HEK293 (cell line): ENCODE measurements around the gene LHX5.

ENCODE experiments used
- CTCF ChIA-PET: fragments of 350-600 bp; formaldehyde crosslinking; extraction: SDS; loops from one replicate; lab custom pipeline; 2021; ENCODE audit warnings: antibody characterized with exemption; lab: Yijun Ruan, JAX
- POLR2A ChIA-PET: fragments of 300-600 bp; formaldehyde crosslinking; extraction: SDS; loops from one replicate; lab custom pipeline; 2020; ENCODE audit warnings: antibody characterized with exemption, inconsistent platforms; lab: Yijun Ruan, JAX
- H3K27ac ChIP-seq: fragments of 200-500 bp; sonication (Bioruptor generic); 2 replicates; pipeline ENCODE4 v1.5.1; 2014; ENCODE audit warnings: low read depth, low read length, control low read depth, inconsistent platforms; ENCODE audit errors: extremely low read depth
- H3K36me3 ChIP-seq, 2 experiments: fragments of 200-500 bp in 1 of 2; sonication (Bioruptor generic) in 1 of 2; 1 replicate in 1 of 2; 2 replicates in 1 of 2; pipeline ENCODE4 v1.5.1; 2014 to 2017; ENCODE audit warnings: inconsistent platforms in 2 of 2, low read length in 2 of 2; ENCODE audit not compliant: control insufficient read depth in 2 of 2, insufficient read depth in 1 of 2
- H3K4me1 ChIP-seq: fragments of 200-500 bp; sonication (Bioruptor generic); 2 replicates; pipeline ENCODE4 v1.5.1; 2014; ENCODE audit warnings: mild to moderate bottlenecking, low read length, inconsistent platforms; ENCODE audit not compliant: control insufficient read depth, insufficient read depth
- H3K4me3 ChIP-seq: 2 replicates; pipeline ENCODE4 v1.5.1; 2011; ENCODE audit warnings: low read depth, mild to moderate bottlenecking, control low read depth, low read length, moderate library complexity
- H3K9me3 ChIP-seq: fragments of 200-500 bp; sonication (Bioruptor generic); 2 replicates; pipeline ENCODE4 v1.5.1; 2014; ENCODE audit warnings: low read depth, low read length, inconsistent platforms; ENCODE audit not compliant: control insufficient read depth, insufficient read depth
- BCL11A ChIP-seq: fragments of 450-650 bp; formaldehyde crosslinking; IDR thresholded peaks from 2 replicates; pipeline ENCODE4 v1.5.1; 2016; ENCODE audit warnings: low read depth, missing biosample characterization, missing genetic modification characterization
- GLI2 ChIP-seq: fragments of 450-650 bp; formaldehyde crosslinking; IDR thresholded peaks from 2 replicates; pipeline ENCODE4; 2017; ENCODE audit warnings: missing biosample characterization, missing genetic modification characterization, low read depth, borderline replicate concordance
- HIC1 ChIP-seq: fragments of 450-650 bp; formaldehyde crosslinking; IDR thresholded peaks from 2 replicates; pipeline ENCODE4 v1.5.1; 2016; ENCODE audit warnings: missing biosample characterization, missing genetic modification characterization
- KLF8 ChIP-seq: fragments of 450-650 bp; formaldehyde crosslinking; IDR thresholded peaks from 2 replicates; pipeline ENCODE4 v1.5.1; 2016; ENCODE audit warnings: missing biosample characterization, missing genetic modification characterization
- OSR2 ChIP-seq: fragments of 450-650 bp; formaldehyde crosslinking; IDR thresholded peaks from 2 replicates; pipeline ENCODE4 v1.5.1; 2016; ENCODE audit warnings: missing biosample characterization, missing genetic modification characterization
- SETDB1 ChIP-seq: IDR thresholded peaks from one replicate; pipeline ENCODE4 v1.6.1; 2017; ENCODE audit warnings: mild to moderate bottlenecking, low read length, moderate library complexity, mixed read lengths; ENCODE audit not compliant: insufficient read length
- TCF7L2 ChIP-seq: IDR thresholded peaks from 2 replicates; pipeline ENCODE4 v1.6.1; 2011; ENCODE audit warnings: low read depth, mild to moderate bottlenecking, inconsistent platforms, low read length, moderate library complexity, borderline replicate concordance
- ZBTB1 ChIP-seq: fragments of 450-650 bp; formaldehyde crosslinking; IDR thresholded peaks from 2 replicates; pipeline ENCODE4 v1.5.1; 2016; ENCODE audit warnings: missing biosample characterization, missing genetic modification characterization
- ZNF19 ChIP-seq: fragments of 450-650 bp; formaldehyde crosslinking; IDR thresholded peaks from 2 replicates; pipeline ENCODE4; 2016; ENCODE audit warnings: missing biosample characterization, missing genetic modification characterization, low read depth
- ZNF202 ChIP-seq: fragments of 450-650 bp; formaldehyde crosslinking; IDR thresholded peaks from 2 replicates; pipeline ENCODE4 v1.5.1; 2016; ENCODE audit warnings: missing biosample characterization, missing genetic modification characterization, borderline replicate concordance
- ZNF341 ChIP-seq: fragments of 450-650 bp; formaldehyde crosslinking; IDR thresholded peaks from 2 replicates; pipeline ENCODE4; 2016; ENCODE audit warnings: low read depth, missing biosample characterization, missing genetic modification characterization
- ZNF362 ChIP-seq: fragments of 450-650 bp; formaldehyde crosslinking; IDR thresholded peaks from 2 replicates; pipeline ENCODE4 v1.5.1; 2016; ENCODE audit warnings: missing biosample characterization, missing genetic modification characterization
- ZNF391 ChIP-seq: fragments of 450-650 bp; formaldehyde crosslinking; IDR thresholded peaks from 2 replicates; pipeline ENCODE4 v1.5.1; 2016; ENCODE audit warnings: low read depth, missing biosample characterization, missing genetic modification characterization, borderline replicate concordance
- ZNF404 ChIP-seq: fragments of 450-650 bp; formaldehyde crosslinking; IDR thresholded peaks from 2 replicates; pipeline ENCODE4 v1.5.1; 2017; ENCODE audit warnings: missing biosample characterization, missing genetic modification characterization
- ZNF571 ChIP-seq: fragments of 450-650 bp; formaldehyde crosslinking; IDR thresholded peaks from 2 replicates; pipeline ENCODE4 v1.5.0; 2017; ENCODE audit warnings: missing biosample characterization, missing genetic modification characterization
- ZNF645 ChIP-seq: fragments of 450-650 bp; formaldehyde crosslinking; IDR thresholded peaks from 2 replicates; pipeline ENCODE4; 2016; ENCODE audit warnings: missing biosample characterization, missing genetic modification characterization
- ZNF776 ChIP-seq: fragments of 450-650 bp; formaldehyde crosslinking; IDR thresholded peaks from 2 replicates; pipeline ENCODE4 v1.5.0; 2017; ENCODE audit warnings: missing biosample characterization, missing genetic modification characterization, borderline replicate concordance
- ZSCAN30 ChIP-seq: fragments of 450-650 bp; IDR thresholded peaks from 2 replicates; pipeline ENCODE4 v1.5.1; 2018; ENCODE audit warnings: missing biosample characterization, mild to moderate bottlenecking, missing genetic modification characterization, moderate library complexity
- TF ChIP-seq, protein P1 (sequence below): fragments of 450-650 bp; formaldehyde crosslinking; conservative IDR thresholded peaks from 2 replicates; pipeline ENCODE4 v1.5.1; 2016; ENCODE audit warnings: low read depth, missing biosample characterization, missing genetic modification characterization
- TF ChIP-seq, protein P2 (sequence below): fragments of 450-650 bp; formaldehyde crosslinking; IDR thresholded peaks from 2 replicates; pipeline ENCODE4 v1.5.1; 2016; ENCODE audit warnings: missing biosample characterization, missing genetic modification characterization
- TF ChIP-seq, protein P3 (sequence below): fragments of 450-650 bp; formaldehyde crosslinking; IDR thresholded peaks from 2 replicates; pipeline ENCODE4 v1.5.1; 2016; ENCODE audit warnings: missing biosample characterization, missing genetic modification characterization

Gene LHX5

GRCh38 chr12:113449839-113450238 lies 21.8 kb downstream of the LHX5 start:
- CTCF ChIA-PET: interaction anchor here (0.6 to 0.7 kb wide), 2 partner anchors 12 to 96 kb away, joined by 3 to 4 read pairs; no protein-coding TSS in a partner anchor
- POLR2A ChIA-PET: no interaction called here
- Histone ChIP-seq H3K4me3 (no peak overlapping the region), H3K27ac (no peak overlapping the region), H3K4me1 (no peaks in the 10 kb centered on the region), H3K9me3 (no peaks in the 10 kb centered on the region), H3K36me3 (no peaks in the 10 kb centered on the region)
- TF ChIP-seq ZNF404 (tag by site-specific recombination) (no peak), OSR2 (tag by site-specific recombination) (no peak), BCL11A (tag by site-specific recombination) (no peak), GLI2 (tag by site-specific recombination) (no peak)

DNA sequence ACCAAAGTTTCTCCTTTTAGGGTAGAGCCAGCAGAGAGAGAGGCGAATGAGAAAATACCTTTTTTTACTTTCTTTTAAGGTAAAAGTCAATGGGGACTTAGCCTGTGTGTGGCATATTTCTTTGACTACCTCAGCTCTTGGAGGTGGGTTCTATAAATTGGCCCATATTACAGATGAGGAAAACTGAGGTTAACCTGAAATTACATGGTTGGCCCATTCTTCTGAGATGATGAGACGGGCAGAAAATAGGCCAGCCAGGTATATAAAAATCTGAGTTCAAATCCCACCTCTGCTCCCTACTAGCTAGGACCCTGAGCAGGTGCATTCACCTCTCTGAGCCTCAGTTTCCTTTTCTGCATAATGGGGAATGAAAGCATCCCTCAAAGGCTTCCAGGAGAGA lies 22.4 kb downstream of the LHX5 start:
- Histone ChIP-seq H3K4me3 (no peak overlapping the region), H3K36me3 (no peaks in the 10 kb centered on the region), H3K4me1 (no peaks in the 10 kb centered on the region), H3K9me3 (no peaks in the 10 kb centered on the region), H3K27ac (no peak overlapping the region)
- CTCF ChIA-PET: interaction anchor here (0.6 to 0.7 kb wide), 2 partner anchors 12 to 96 kb away, joined by 3 to 4 read pairs; no protein-coding TSS in a partner anchor
- POLR2A ChIA-PET: no interaction called here
- TF ChIP-seq, protein P1, sequence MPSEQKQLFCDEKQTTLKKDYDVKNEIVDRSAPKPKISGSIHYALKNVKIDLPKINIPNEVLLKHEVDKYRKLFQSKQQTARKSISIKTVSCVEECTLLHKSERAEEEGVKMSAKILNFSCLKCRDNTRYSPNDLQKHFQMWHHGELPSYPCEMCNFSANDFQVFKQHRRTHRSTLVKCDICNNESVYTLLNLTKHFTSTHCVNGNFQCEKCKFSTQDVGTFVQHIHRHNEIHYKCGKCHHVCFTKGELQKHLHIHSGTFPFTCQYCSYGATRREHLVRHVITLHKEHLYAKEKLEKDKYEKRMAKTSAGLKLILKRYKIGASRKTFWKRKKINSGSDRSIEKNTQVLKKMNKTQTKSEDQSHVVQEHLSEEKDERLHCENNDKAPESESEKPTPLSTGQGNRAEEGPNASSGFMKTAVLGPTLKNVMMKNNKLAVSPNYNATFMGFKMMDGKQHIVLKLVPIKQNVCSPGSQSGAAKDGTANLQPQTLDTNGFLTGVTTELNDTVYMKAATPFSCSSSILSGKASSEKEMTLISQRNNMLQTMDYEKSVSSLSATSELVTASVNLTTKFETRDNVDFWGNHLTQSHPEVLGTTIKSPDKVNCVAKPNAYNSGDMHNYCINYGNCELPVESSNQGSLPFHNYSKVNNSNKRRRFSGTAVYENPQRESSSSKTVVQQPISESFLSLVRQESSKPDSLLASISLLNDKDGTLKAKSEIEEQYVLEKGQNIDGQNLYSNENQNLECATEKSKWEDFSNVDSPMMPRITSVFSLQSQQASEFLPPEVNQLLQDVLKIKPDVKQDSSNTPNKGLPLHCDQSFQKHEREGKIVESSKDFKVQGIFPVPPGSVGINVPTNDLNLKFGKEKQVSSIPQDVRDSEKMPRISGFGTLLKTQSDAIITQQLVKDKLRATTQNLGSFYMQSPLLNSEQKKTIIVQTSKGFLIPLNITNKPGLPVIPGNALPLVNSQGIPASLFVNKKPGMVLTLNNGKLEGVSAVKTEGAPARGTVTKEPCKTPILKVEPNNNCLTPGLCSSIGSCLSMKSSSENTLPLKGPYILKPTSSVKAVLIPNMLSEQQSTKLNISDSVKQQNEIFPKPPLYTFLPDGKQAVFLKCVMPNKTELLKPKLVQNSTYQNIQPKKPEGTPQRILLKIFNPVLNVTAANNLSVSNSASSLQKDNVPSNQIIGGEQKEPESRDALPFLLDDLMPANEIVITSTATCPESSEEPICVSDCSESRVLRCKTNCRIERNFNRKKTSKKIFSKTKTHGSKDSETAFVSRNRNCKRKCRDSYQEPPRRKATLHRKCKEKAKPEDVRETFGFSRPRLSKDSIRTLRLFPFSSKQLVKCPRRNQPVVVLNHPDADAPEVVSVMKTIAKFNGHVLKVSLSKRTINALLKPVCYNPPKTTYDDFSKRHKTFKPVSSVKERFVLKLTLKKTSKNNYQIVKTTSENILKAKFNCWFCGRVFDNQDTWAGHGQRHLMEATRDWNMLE (tag by site-specific recombination): no peak
- TF ChIP-seq, protein P2, sequence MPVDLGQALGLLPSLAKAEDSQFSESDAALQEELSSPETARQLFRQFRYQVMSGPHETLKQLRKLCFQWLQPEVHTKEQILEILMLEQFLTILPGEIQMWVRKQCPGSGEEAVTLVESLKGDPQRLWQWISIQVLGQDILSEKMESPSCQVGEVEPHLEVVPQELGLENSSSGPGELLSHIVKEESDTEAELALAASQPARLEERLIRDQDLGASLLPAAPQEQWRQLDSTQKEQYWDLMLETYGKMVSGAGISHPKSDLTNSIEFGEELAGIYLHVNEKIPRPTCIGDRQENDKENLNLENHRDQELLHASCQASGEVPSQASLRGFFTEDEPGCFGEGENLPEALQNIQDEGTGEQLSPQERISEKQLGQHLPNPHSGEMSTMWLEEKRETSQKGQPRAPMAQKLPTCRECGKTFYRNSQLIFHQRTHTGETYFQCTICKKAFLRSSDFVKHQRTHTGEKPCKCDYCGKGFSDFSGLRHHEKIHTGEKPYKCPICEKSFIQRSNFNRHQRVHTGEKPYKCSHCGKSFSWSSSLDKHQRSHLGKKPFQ (tag by site-specific recombination): no peak
- TF ChIP-seq ZNF362 (tag by site-specific recombination): no peak
- no peak for TF ChIP-seq HIC1 (tag by site-specific recombination)
- no peak for TF ChIP-seq ZBTB1 (tag by site-specific recombination)
- TF ChIP-seq ZSCAN30 (tag by site-specific recombination): no peak
- TF ChIP-seq ZNF19 (tag by site-specific recombination): no peak
- no peak for TF ChIP-seq ZNF776 (tag by site-specific recombination)
- no peak for TF ChIP-seq ZNF202
- TF ChIP-seq ZNF645: no peak
- TF ChIP-seq TCF7L2: no peak
- no peak for TF ChIP-seq KLF8 (tag by site-specific recombination)
- TF ChIP-seq ZNF391 (tag by site-specific recombination): no peak
- TF ChIP-seq, protein P3, sequence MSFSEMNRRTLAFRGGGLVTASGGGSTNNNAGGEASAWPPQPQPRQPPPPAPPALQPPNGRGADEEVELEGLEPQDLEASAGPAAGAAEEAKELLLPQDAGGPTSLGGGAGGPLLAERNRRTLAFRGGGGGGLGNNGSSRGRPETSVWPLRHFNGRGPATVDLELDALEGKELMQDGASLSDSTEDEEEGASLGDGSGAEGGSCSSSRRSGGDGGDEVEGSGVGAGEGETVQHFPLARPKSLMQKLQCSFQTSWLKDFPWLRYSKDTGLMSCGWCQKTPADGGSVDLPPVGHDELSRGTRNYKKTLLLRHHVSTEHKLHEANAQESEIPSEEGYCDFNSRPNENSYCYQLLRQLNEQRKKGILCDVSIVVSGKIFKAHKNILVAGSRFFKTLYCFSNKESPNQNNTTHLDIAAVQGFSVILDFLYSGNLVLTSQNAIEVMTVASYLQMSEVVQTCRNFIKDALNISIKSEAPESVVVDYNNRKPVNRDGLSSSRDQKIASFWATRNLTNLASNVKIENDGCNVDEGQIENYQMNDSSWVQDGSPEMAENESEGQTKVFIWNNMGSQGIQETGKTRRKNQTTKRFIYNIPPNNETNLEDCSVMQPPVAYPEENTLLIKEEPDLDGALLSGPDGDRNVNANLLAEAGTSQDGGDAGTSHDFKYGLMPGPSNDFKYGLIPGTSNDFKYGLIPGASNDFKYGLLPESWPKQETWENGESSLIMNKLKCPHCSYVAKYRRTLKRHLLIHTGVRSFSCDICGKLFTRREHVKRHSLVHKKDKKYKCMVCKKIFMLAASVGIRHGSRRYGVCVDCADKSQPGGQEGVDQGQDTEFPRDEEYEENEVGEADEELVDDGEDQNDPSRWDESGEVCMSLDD (tag by site-specific recombination): no peak
- no peak for TF ChIP-seq ZNF341 (tag by site-specific recombination)
- TF ChIP-seq ZNF571: no peak
- TF ChIP-seq SETDB1: no peak
